H1 (cell line): Measurements from ENCODE around the gene MPP2.
"Not testable (repeated sequence)": the region's sequence is repeated elsewhere in the genome, so short reads cannot be mapped to it uniquely, and the experiment has no call there.

Experiments used
- CTCF ChIP-seq, 3 experiments: IDR thresholded peaks; 1 replicate in 2 of 3; 2 replicates in 1 of 3; pipeline versions ENCODE4 v1.5.1 to v1.6.1; 2011; ENCODE audit warnings: low read length in 3 of 3, mild to moderate bottlenecking in 3 of 3, inconsistent platforms in 2 of 3, low read depth in 1 of 3, moderate library complexity in 1 of 3; ENCODE audit not compliant: insufficient read depth in 1 of 3; ENCODE audit errors: control extremely low read depth in 1 of 3
- EGR1 ChIP-seq: IDR thresholded peaks from 2 replicates; pipeline ENCODE4 v1.6.1; 2011; ENCODE audit warnings: low read depth, low read length, borderline replicate concordance
- EP300 ChIP-seq, 2 experiments: IDR thresholded peaks; 1 replicate in 1 of 2; 2 replicates in 1 of 2; pipeline ENCODE4 v1.6.1; 2011 to 2012; ENCODE audit warnings: low read depth in 2 of 2, low read length in 2 of 2, mild to moderate bottlenecking in 2 of 2, borderline replicate concordance in 1 of 2, inconsistent platforms in 1 of 2, moderate library complexity in 1 of 2
- NRF1 ChIP-seq: IDR thresholded peaks from 2 replicates; pipeline ENCODE4 v1.6.1; 2011; ENCODE audit warnings: mild to moderate bottlenecking, low read depth, low read length, improper control_type of control experiment
- POLR2A ChIP-seq, 2 experiments: IDR thresholded peaks; 1 replicate in 1 of 2; 2 replicates in 1 of 2; pipeline ENCODE4 v1.6.1; 2011; ENCODE audit warnings: low read depth in 2 of 2, low read length in 2 of 2, mild to moderate bottlenecking in 2 of 2; ENCODE audit errors: control extremely low read depth in 1 of 2

GRCh38 chr17:43869031-43869430 lies 38.3 kb downstream of the MPP2 start:
- not testable (repeated sequence) for TF ChIP-seq POLR2A (IDR thresholded peaks at IDR 0.05; ENCODE audit: control extremely low read depth in 1 of 2, low read depth in 2 of 2, low read length in 2 of 2); CTCF (IDR thresholded peaks at IDR 0.05; ENCODE audit: control extremely low read depth in 1 of 3, insufficient read depth in 1 of 3, low read depth in 1 of 3, low read length in 3 of 3); EGR1; EP300 (IDR thresholded peaks at IDR 0.05; ENCODE audit: borderline replicate concordance in 1 of 2, low read depth in 2 of 2, low read length in 2 of 2); NRF1
